GM19397 (cell line): Measurements from ENCODE around the gene AIF1L.

ENCODE experiments used
- ATAC-seq: cut with Tn5 transposase; IDR thresholded peaks from one replicate; pipeline ENCODE4 v1.9.1; 2021; ENCODE audit warnings: mild to moderate bottlenecking, moderate library complexity; ENCODE audit not compliant: unreplicated experiment

The AIF1L gene

DNA sequence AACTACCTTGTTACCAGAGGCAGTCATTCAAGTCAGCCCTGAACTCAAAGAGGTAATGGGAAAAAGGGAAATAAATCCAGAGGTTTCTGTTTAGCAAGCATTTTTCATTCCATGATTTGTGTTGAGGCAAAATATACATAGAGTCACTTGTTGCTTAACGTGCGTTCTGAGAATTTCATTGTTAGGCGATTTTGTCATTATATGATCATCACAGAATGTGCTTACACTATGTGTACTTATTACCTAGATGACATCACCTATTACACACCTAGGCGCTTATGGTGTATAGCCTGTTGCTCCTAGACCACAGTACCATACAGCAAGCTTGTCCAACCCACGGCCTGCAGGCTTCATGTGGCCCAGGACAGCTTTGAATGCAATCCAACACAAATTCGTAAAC is 65.3 kb downstream of the AIF1L start:
- ATAC-seq = no peak

DNA sequence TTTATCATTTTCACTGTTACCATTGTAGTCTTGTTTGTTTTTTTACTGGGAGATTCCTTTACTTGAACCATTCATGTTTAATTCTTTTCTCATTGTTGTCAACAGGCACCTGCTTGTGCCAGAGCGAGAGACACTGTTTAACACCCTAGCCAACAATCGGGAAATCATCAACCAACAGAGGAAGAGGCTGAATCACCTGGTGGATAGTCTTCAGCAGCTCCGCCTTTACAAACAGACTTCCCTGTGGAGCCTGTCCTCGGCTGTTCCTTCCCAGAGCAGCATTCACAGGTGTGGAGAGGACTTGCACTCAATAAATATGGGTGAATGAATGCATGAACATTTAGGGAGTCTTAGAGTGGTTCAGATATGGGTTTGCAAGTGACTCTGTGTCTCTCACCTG is 66.6 kb downstream of the AIF1L start:
- ATAC-seq = no peak

DNA sequence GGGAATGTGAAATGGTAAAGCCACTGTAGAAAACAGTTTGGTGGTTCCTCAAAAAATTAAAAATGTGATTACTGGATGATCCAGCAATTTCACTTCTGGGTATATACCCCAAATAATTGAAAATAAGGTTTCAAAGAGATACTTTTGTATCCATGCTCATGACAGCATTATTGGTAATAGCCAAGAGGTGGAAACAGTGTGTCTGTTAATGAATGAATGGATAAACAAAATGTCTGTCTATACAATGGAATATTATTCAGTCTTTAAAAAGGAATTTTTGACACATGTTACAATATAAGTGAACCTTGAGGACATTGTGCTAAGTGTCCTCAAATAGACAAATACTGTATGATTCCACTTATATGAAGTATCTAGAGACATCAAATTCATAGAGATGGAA is 69.2 kb downstream of the AIF1L start:
- ATAC-seq = no peak

DNA sequence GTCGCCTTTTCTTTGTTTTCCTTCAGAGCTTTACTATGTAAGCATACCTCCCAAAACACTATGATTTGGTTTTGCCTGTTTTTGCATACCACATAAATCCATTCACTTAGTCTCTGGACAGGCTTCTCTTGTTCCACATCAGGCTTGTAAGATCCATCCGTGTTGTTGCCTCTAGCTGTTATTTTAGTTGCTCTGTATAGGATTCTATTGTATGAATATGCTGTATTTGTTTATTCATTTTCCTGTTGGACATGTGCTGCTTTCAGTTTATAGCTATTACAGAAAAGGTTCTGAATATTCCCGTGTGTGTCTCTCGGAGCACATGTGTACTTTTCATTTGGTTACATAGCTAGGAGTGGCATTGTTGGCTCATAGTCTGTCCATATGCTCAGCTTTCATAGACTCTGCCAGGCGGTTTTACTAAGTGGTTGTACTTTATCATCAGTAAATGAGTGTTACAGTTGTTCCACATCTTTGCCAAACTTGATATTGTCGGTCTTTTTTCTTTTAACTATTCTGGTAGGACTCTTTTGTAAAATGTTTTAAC is 70.9 kb downstream of the AIF1L start:
- no peak for ATAC-seq

DNA sequence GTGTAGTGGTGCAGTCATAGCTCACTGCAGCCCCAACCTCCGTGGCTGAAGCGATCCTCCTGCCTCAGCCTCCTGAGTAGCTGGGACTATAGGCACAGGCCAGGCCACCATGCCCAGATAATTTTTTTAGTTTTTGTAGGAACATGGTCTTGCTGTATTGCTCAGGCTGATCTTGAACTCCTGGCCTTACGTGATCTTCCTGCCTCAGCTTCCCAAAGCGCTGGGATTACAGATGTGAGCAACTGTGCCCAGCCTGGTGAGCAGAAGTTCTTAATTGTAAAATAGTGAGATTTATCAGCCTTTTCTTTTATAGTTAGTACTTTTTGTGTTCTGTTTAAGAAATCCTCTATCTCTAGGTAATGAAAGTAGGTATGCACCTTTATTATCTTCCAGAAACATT is 71.6 kb downstream of the AIF1L start:
- no peak for ATAC-seq

DNA sequence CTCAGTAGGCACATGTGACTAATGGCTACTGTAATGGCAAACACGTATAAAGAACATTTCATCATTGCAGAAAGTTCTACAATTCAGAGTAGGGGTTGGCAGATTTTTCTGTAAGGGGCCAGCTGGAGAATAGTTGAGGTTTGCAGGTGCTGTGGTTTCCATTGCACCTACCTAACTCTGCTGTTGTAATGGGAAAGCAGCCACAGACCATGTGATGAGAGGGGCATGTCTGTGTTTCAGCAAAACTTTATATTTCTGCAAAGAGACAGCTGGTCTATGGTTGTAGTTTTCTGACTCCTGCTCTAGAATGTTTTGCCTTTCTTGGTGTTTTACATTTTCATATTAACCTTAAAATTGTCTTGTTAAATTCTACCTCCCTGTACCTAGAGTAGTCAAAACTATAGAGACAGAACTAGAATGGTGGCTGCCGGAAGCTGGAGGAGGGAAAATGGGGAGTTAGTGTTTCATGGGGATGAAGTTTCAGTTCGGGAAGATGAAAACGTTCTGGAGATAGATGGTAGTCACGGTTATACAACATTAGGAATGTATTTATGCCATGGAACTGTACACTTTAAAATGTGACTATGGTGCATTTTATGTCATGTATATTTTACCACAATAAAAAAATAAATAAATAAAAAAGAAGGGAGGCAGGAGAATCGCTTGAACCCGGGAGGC is 73.4 kb downstream of the AIF1L start:
- ATAC-seq = no peak
